Pancreas (tissue), 10 donors: ENCODE data around the gene ATP1B4. TPM values are rescaled to one million over a fixed set of nuclear protein-coding genes. Genes with fewer than 3 reads are reported as not detected.

Experiments
- ATAC-seq, 4 donors: fragments of 200-7000 bp; cut with Tn5 transposase; one replicate each; pipeline versions ENCODE4 v1.8.0 to v1.9.1; 2020; ENCODE audit warnings: mild to moderate bottlenecking in 4 of 4, moderate library complexity in 4 of 4
- DNase-seq, 6 donors: peaks; one replicate each; pipeline ENCODE4 v3.0.0-alpha.2; 2020
- FAIRE-seq: peaks from 2 replicates; lab custom pipeline; 2012; peaks lifted over from hg19 to GRCh38; lab: Jason Lieb, UNC
- H3K27ac ChIP-seq, 4 donors: fragments of 200-600 bp; sonication (generic); 1 replicate in 3 of 4; 2 replicates in 1 of 4; pipeline versions ENCODE4 v1.5.0 to v1.8.0; 2020
- H3K27me3 ChIP-seq, 4 donors: fragments of 200-600 bp; one replicate each; pipeline ENCODE4 v1.8.0; 2021
- H3K36me3 ChIP-seq, 3 donors: fragments of 200-600 bp; sonication (generic) in 1 of 3; one replicate each; pipeline versions ENCODE4 v1.5.0 to v1.8.0; 2020 to 2021
- H3K4me1 ChIP-seq, 3 donors: fragments of 200-600 bp; one replicate each; pipeline ENCODE4 v1.8.0; 2021
- H3K4me3 ChIP-seq, 4 donors: fragments of 200-600 bp; sonication (generic) in 2 of 4; one replicate each; pipeline versions ENCODE4 v1.5.0 to v1.8.0; 2020 to 2021
- H3K9me3 ChIP-seq, 4 donors: fragments of 200-600 bp; one replicate each; pipeline ENCODE4 v1.8.0; 2021
- WGBS, 2 donors: extraction: QIAGEN DNeasy Blood & Tissue Kit; methylation state at CpG; one replicate each; pipeline ENCODE4 v1.1.7; 2013; 5-methylcytosine and 5-hydroxymethylcytosine counted together
- intact Hi-C, 3 donors: fragments of 100-400 bp; cut with DNase I; formaldehyde crosslinking; loops; one replicate each; pipeline versions ENCODE4 v1.11.1 to v1.14.2; 2022
- polyA plus RNA-seq, 2 donors: library from polyadenylated mRNA; stranded (reverse); fragments of 200-250 nt; gene quantifications; one replicate each; pipeline ENCODE4 v1.2.3, GENCODE V29; 2013
- total RNA-seq, 6 donors: library from RNA; stranded (reverse); fragmentation: NEBNext Ultra II Directional in 4 of 6; extraction: Animal tissue kit (Norgen Biotek cat#: 25700) in 4 of 6; gene quantifications; one replicate each; pipeline versions ENCODE4 v1.2.1 to v1.2.4, GENCODE V29; 2021 to 2023
- TF ChIP-seq, protein P1 (sequence below), 4 donors: fragments of 200-600 bp; sonication (generic) in 3 of 4; IDR thresholded peaks; one replicate each; pipeline versions ENCODE4 v1.5.0 to v1.8.0; 2021; ENCODE audit warnings: antibody characterized with exemption in 4 of 4
- donor health status: healthy with polysubstance abuse.
- donor health status: DM: no; HTN: no; CAD: no; lungs with moderate emphysema.
- donor health status: DM: no; HTN: no; CAD: no.
- donor health status: control.
- donor health status: control.
- donor health status: Bipolar disorder and iron deficiency.
- donor health status: DM: yes; HTN: yes; CAD: no.
- donor health status: DM: no; HTN: no; CAD: no.
- donor health status: DM: no; HTN: no; CAD: no.
- donor health status: DM: yes; HTN: yes; CAD: no.

The ATP1B4 gene
- total and polyA plus RNA-seq, 8 donors, result not detected

GRCh38 chrX:120379937-120380681, 18.2 kb downstream of the ATP1B4 start:
- ATAC-seq (no peak), FAIRE-seq (no peak), DNase-seq (no peak)
- no peaks in the 10 kb centered on the region for H3K4me1 ChIP-seq
- peaks cover 0 to 6% (median 2%) of the 10 kb centered on the region in 4 donors for H3K27me3 ChIP-seq
- no peak overlapping the region for H3K27ac ChIP-seq
- intact Hi-C loops, result no loop called here
- TF ChIP-seq, protein P1, sequence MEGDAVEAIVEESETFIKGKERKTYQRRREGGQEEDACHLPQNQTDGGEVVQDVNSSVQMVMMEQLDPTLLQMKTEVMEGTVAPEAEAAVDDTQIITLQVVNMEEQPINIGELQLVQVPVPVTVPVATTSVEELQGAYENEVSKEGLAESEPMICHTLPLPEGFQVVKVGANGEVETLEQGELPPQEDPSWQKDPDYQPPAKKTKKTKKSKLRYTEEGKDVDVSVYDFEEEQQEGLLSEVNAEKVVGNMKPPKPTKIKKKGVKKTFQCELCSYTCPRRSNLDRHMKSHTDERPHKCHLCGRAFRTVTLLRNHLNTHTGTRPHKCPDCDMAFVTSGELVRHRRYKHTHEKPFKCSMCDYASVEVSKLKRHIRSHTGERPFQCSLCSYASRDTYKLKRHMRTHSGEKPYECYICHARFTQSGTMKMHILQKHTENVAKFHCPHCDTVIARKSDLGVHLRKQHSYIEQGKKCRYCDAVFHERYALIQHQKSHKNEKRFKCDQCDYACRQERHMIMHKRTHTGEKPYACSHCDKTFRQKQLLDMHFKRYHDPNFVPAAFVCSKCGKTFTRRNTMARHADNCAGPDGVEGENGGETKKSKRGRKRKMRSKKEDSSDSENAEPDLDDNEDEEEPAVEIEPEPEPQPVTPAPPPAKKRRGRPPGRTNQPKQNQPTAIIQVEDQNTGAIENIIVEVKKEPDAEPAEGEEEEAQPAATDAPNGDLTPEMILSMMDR (IDR thresholded peaks at IDR 0.05), result no peak
- H3K36me3 ChIP-seq, result no peaks in the 10 kb centered on the region
- H3K9me3 ChIP-seq, result no peaks in the 10 kb centered on the region
- whole genome bisulfite sequencing, 2 donors, result 34 to 36% methylated on average over 6 of the region's 6 CpGs
- no peak overlapping the region for H3K4me3 ChIP-seq

DNA sequence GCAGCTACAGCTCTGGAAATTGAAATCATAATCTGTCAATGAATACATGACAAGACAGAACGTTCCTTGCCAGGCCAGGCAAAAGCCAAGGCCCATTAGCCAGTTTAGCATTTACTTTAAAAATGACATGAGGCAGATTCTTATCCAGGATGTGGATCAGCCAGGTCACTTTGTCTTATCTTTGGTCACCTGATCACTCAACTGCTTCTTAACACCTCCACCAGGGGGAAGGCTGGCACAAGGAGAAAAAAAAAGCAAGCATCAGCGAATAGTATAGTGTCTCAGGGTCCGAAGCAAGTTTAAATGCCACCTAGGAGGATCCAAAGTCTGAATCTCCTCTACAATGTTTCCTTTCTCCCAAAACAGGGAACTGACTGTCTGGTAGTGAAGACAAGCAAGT, 18.8 kb downstream of the ATP1B4 start:
- H3K4me1 ChIP-seq, result no peaks in the 10 kb centered on the region
- intact Hi-C loops, result no loop called here
- no peak overlapping the region for H3K27ac ChIP-seq
- H3K27me3 ChIP-seq, result peaks cover 0 to 6% (median 2%) of the 10 kb centered on the region in 4 donors
- H3K9me3 ChIP-seq, result no peaks in the 10 kb centered on the region
- no peak overlapping the region for H3K4me3 ChIP-seq
- TF ChIP-seq, protein P1 (IDR thresholded peaks at IDR 0.05), result peak in 1 of 4 donors; percentile 6
- FAIRE-seq, result no peak
- 13 to 19% methylated on average over 3 of the region's 3 CpGs for WGBS, 2 donors
- peak in 1 of 4 donors; percentile 51 for ATAC-seq
- H3K36me3 ChIP-seq, result no peaks in the 10 kb centered on the region
- DNase-seq, result no peak

DNA sequence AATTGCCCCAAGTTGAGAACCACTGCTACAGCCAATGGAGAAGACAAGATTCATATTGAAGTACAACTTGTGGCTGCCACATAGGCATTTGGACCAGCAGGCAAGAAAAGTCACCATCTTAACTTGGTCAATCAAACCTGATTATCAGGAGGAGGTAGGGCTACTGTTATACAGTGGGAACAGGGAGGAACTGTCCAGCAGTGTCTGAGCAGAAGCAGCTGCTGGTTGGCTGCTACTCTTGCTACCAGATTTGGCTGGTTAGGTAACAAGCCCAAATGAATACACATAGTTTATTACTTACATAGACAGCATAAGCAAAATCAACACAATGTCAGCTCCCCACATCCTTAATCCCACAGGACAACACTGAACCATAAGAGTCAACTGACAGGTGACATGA, 39.4 kb downstream of the ATP1B4 start:
- Histone ChIP-seq H3K36me3 (no peaks in the 10 kb centered on the region), H3K27me3 (peaks cover 0 to 6% (median 0%) of the 10 kb centered on the region in 4 donors), H3K27ac (no peak overlapping the region), H3K4me3 (no peak overlapping the region), H3K9me3 (no peaks in the 10 kb centered on the region), H3K4me1 (no peaks in the 10 kb centered on the region)
- FAIRE-seq (no peak), DNase-seq (no peak), ATAC-seq (no peak)
- TF ChIP-seq, protein P1 (IDR thresholded peaks at IDR 0.05), result no peak
- intact Hi-C loops, result no loop called here

GRCh38 chrX:120402369-120402768, 40.5 kb downstream of the ATP1B4 start:
- DNase-seq, result no peak
- WGBS, 2 donors, result 79 to 84% methylated on average over 2 of the region's 2 CpGs
- TF ChIP-seq, protein P1 (IDR thresholded peaks at IDR 0.05), result no peak
- Histone ChIP-seq H3K9me3 (no peaks in the 10 kb centered on the region), H3K4me3 (no peak overlapping the region), H3K27me3 (peaks cover 0 to 6% (median 0%) of the 10 kb centered on the region in 4 donors), H3K4me1 (no peaks in the 10 kb centered on the region), H3K36me3 (no peaks in the 10 kb centered on the region), H3K27ac (no peak overlapping the region)
- ATAC-seq, result no peak
- intact Hi-C loops, result no loop called here
- no peak for FAIRE-seq

- no peak for ATAC-seq
- Histone ChIP-seq H3K9me3 (no peaks in the 10 kb centered on the region), H3K4me3 (no peak overlapping the region), H3K27me3 (peaks cover 0 to 6% (median 0%) of the 10 kb centered on the region in 4 donors), H3K36me3 (no peaks in the 10 kb centered on the region), H3K4me1 (no peaks in the 10 kb centered on the region), H3K27ac (no peak overlapping the region)
- intact Hi-C loops, result no loop called here
- TF ChIP-seq, protein P1 (IDR thresholded peaks at IDR 0.05), result no peak
- DNase-seq, result no peak
- no peak for FAIRE-seq
- WGBS, 2 donors, result 77 to 82% methylated on average over 5 of the region's 5 CpGs
These were observed 44.7 kb downstream of the ATP1B4 start for GRCh38 chrX:120406638-120407037.
